D721Med (cell line): ENCODE data around the gene PDE7B.

ENCODE experiments used
- DNase-seq: peaks from one replicate; pipeline ENCODE4 v3.0.0; 2011; ENCODE audit warnings: low spot score; ENCODE audit not compliant: insufficient read length
- FAIRE-seq: peaks from 2 replicates; lab custom pipeline; 2011; peaks lifted over from hg19 to GRCh38; lab: Jason Lieb, UNC
- TF ChIP-seq, protein P1 (sequence below): IDR thresholded peaks from 2 replicates; pipeline ENCODE4 v1.5.1; 2012; ENCODE audit warnings: mild to moderate bottlenecking, control low read depth; ENCODE audit not compliant: insufficient read depth; ENCODE audit errors: missing control alignments

Gene PDE7B

GRCh38 chr6:135828021-135828420 is 23.5 kb upstream of the PDE7B start:
- DNase-seq (no peak), FAIRE-seq (no peak)
- TF ChIP-seq, protein P1, sequence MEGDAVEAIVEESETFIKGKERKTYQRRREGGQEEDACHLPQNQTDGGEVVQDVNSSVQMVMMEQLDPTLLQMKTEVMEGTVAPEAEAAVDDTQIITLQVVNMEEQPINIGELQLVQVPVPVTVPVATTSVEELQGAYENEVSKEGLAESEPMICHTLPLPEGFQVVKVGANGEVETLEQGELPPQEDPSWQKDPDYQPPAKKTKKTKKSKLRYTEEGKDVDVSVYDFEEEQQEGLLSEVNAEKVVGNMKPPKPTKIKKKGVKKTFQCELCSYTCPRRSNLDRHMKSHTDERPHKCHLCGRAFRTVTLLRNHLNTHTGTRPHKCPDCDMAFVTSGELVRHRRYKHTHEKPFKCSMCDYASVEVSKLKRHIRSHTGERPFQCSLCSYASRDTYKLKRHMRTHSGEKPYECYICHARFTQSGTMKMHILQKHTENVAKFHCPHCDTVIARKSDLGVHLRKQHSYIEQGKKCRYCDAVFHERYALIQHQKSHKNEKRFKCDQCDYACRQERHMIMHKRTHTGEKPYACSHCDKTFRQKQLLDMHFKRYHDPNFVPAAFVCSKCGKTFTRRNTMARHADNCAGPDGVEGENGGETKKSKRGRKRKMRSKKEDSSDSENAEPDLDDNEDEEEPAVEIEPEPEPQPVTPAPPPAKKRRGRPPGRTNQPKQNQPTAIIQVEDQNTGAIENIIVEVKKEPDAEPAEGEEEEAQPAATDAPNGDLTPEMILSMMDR: no peak

- DNase-seq (no peak), FAIRE-seq (no peak)
- TF ChIP-seq, protein P1: no peak
These were observed 21.0 kb upstream of the PDE7B start for GRCh38 chr6:135830452-135830881.

DNA sequence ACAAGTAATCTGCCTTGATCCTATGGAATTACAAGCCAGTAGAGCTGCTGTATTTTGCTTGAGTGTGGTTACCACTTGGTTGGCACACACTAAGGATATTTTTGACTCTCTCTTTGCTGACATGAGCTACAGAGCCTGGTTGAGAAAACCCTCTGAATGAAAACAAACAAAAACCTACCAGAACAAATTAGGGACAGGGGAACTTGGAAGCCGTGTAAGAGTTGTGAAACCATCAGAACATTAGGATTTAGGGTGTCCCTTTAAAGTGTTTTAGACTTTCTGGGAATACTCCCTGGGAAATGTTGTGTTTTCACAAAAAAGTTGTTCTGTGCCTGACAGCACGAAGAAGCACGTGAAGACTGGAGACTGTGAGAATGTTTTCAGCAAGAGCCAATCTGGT is 20.5 kb upstream of the PDE7B start:
- no peak for DNase-seq
- FAIRE-seq: no peak
- TF ChIP-seq, protein P1: no peak

DNA sequence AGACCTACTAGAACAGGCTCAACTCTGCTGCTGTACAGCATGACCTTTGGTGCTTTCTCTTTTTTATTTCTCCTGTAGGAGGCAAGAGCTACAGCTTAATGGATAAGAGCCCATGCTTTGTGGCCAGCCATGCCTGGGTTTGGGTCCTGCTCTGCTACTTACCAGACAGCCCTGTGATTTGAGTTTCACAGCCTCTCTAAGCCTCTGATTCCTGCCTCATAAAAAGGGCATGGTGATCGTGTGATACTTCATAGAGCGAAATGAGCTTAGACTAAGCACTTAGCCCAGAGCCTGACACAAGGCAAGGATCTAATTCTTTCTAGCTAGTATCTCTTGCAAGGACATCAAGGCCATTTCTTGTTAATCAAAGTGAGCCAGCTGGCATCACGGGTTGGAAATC is 19.3 kb upstream of the PDE7B start:
- TF ChIP-seq, protein P1: no peak
- no peak for DNase-seq
- FAIRE-seq: peak; percentile 35

DNA sequence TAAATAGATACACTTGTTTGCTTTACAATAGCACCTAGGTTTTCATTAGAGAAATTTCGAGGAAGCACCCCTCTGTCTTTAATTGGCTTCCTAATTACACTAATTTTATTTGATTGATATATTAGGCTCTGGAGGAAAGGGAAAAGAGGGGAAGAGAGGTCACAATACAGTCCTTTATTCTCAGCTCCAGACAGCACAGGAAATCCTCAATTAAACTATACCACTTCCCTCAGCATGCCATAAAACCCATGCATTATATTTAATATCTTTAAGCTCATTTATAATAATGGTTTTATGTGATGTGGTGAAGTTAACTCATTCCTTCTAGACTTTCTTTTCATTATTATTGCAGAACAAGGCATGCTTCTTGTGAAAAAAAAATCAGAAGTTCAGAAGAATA is 17.7 kb upstream of the PDE7B start:
- TF ChIP-seq, protein P1: no peak
- no peak for FAIRE-seq
- no peak for DNase-seq

GRCh38 chr6:135837735-135838449 is 13.6 kb upstream of the PDE7B start:
- DNase-seq (no peak), FAIRE-seq (no peak)
- TF ChIP-seq, protein P1: no peak

DNA sequence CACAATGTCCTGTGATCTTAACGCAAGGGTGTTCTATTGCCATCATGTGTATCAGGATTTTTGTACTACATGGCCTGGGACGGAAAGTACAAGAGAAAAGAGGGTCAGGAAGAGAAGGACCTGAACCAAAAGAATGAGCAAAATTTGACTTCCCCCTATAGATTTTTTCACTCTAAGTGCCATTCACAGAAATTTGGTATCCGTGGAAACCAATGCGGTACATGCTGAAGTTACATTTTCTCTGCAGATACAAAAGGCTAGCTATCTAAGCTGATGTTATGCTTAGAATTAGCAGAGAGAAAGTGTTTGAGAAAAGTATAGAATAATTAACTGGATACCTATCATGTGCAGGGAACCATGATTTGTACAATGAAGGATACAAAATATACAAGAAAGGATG is 12.4 kb upstream of the PDE7B start:
- TF ChIP-seq, protein P1: no peak
- DNase-seq (no peak), FAIRE-seq (no peak)
